ENCODE measurements around the gene NTRK3.

The NTRK3 gene

DNA sequence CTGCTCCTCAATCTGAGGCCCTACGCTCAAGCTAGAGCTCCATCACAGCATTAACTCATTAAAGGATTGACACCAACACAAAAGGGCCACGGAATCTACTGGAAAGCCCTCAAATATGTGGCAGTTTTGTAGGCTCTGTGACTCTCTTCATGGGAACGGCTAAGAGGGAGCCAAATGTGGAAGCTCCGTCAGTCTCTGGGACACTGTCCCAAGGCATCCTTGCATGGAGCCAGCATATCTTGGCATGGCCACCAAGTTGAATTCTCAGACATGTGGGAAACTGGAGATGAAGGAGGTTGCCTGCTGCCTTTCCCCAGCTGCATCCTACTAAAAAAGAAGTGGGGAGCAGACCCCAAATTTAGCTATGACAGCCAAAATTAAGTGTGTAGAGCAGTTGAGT lies 296.9 kb downstream of the NTRK3 start:
- CTCF ChIA-PET = no interaction called here
- no peak overlapping the region for H3K27ac ChIP-seq
- no peak for TF ChIP-seq CTCF (conservative IDR thresholded peaks at IDR 0.05; ENCODE audit: low read depth)
- DNase-seq (ENCODE audit: low spot score) = no peak
- POLR2A ChIA-PET (ENCODE audit: low non-redundant PET) = no interaction called here

GRCh38 chr15:87959080-87959479 lies 297.5 kb downstream of the NTRK3 start:
- H3K27ac ChIP-seq = no peak overlapping the region
- ChIA-PET CTCF (no interaction called here), POLR2A (ENCODE audit: low non-redundant PET) (no interaction called here)
- no peak for DNase-seq (ENCODE audit: low spot score)
- TF ChIP-seq CTCF (conservative IDR thresholded peaks at IDR 0.05; ENCODE audit: low read depth) = no peak

GRCh38 chr15:87955284-87955909 lies 301.1 kb downstream of the NTRK3 start:
- CTCF ChIA-PET = no interaction called here
- no peak for DNase-seq (ENCODE audit: low spot score)
- TF ChIP-seq CTCF (conservative IDR thresholded peaks at IDR 0.05; ENCODE audit: low read depth) = no peak
- H3K27ac ChIP-seq = no peak overlapping the region
- POLR2A ChIA-PET (ENCODE audit: low non-redundant PET) = no interaction called here

DNA sequence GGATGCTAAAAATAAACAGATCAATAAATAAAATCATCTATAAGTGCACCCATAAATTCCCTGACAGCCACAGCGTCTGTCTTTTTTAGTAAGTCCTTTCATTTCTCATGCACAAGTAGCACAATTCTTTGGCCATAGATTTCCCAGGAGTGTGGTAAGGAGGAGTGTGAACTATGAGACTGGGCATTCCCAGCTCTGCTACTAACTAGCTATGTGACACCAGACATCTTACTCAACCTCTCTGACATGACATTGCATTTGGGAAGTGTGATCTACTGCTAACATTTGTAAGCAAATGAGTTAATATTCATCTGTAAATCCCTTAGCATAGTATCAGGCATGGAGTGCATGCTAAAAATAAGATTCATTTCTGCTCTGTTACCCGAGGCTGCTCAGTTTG lies 301.7 kb downstream of the NTRK3 start:
- ChIA-PET CTCF (no interaction called here), POLR2A (ENCODE audit: low non-redundant PET) (no interaction called here)
- TF ChIP-seq CTCF (conservative IDR thresholded peaks at IDR 0.05; ENCODE audit: low read depth) = no peak

GRCh38 chr15:87952736-87953287 lies 303.7 kb downstream of the NTRK3 start:
- no peak for TF ChIP-seq CTCF (conservative IDR thresholded peaks at IDR 0.05; ENCODE audit: low read depth)
- DNase-seq (ENCODE audit: low spot score) = no peak
- ChIA-PET CTCF (no interaction called here), POLR2A (ENCODE audit: low non-redundant PET) (no interaction called here)
- H3K27ac ChIP-seq = no peak overlapping the region

More for the DNA sequence above, 301.7 kb downstream of the NTRK3 start:
- DNase-seq (ENCODE audit: low spot score) = no peak
- no peak overlapping the region for H3K27ac ChIP-seq

DNA sequence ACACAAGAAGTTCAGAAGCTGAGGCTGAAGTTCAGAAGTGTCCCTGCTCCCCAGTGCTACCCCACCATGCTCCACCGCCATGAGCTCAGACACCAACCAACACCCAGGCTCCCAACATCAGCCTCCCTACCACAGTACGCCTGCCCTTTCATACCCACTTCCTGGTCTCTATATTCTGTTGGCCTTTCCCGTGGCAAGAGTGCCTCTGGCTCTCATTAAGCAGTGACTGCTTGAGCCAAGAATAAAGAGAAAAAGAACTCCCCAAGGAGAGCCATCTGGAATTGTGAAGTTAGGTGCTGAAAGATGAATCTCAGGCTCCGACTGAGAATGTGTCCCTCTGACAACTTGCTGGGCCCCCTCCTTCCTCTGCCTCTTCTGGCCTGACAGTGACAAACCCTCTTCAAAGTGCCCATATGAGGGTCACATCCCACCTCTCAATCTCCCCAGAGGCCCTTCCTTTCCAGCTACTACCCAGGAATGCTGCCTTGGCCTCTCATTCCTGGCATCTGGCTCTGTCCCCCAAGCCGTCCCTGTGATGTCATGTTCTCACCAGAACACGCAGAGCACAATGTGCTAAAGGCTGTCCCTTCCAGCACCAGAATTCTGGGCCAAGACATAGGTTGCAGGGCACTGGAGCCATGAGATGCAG lies 306.8 kb downstream of the NTRK3 start:
- ChIA-PET CTCF (no interaction called here), POLR2A (ENCODE audit: low non-redundant PET) (no interaction called here)
- no peak for DNase-seq (ENCODE audit: low spot score)
- H3K27ac ChIP-seq = no peak overlapping the region
- no peak for TF ChIP-seq CTCF (conservative IDR thresholded peaks at IDR 0.05; ENCODE audit: low read depth)
